Sigmoid colon (tissue), 4 donors: ENCODE data around the gene ADK.

Experiments
- CTCF ChIP-seq, 4 experiments: fragments of 450-650 bp in 3 of 4; fragments of 200-600 bp in 1 of 4; IDR thresholded peaks; one replicate each; pipeline ENCODE4 v1.5.1; 2016 to 2019; ENCODE audit warnings: antibody characterized with exemption in 4 of 4, mild to moderate bottlenecking in 3 of 4, moderate library complexity in 2 of 4
- POLR2A ChIP-seq, 2 donors: fragments of 450-650 bp; IDR thresholded peaks; one replicate each; pipeline ENCODE4 v1.6.1; 2016; ENCODE audit warnings: antibody characterized with exemption in 2 of 2, mild to moderate bottlenecking in 2 of 2, moderate library complexity in 2 of 2
- POLR2AphosphoS5 ChIP-seq, 4 donors: sonication (generic); formaldehyde crosslinking; IDR thresholded peaks; one replicate each; pipeline ENCODE4 v1.6.1; 2017; ENCODE audit warnings: antibody characterized with exemption in 4 of 4

- no peak for TF ChIP-seq CTCF (IDR thresholded peaks at IDR 0.05)
- TF ChIP-seq POLR2A (IDR thresholded peaks at IDR 0.05): no peak
- no peak for TF ChIP-seq POLR2AphosphoS5 (IDR thresholded peaks at IDR 0.05)
Measured at GRCh38 chr10:74685564-74685963, 534.5 kb downstream of the ADK start.
